Measurements from ENCODE around the gene CBFA2T3.

CBFA2T3 gene

DNA sequence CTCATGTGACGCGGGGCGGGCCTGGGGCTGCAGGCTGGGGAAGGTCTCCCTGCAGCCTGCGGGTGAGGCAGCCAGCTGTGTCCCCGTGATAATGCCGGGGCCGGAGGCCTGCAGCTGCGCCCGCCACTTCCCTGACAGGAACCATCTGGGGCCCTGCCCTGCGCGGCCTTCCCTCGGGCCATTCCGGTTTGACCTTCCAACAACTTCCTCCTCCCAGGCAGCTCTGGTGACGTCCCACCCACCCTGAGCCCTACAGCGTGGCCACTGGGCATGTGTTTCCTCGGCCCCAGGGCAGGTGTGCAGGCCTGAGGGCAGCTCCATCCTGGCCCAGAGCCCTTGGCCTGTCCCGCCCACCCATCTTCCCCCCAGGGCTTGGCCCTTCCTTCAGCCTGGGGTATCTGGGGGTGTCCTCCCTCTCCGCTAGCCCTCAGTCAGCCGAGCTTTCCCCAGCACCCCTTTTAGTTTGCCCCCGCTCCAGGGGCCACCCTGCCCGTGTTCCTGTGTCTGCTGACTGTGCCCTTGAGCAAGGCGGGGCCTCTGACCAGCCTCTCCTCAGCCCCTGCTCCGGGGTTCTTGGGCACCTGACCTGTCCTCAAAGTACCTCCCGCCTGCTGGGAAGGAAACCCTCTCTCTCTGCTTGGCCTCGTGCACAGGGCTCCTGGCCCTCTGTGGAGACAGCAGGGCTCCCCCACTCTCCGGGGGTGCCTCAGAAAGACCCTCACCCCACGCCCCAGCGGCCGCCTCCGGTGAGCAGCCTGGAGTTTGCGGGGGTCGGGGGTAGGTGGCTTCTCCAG lies at the start of gene CBFA2T3:
TSS of gene CBFA2T3 (minus strand) at position 190 of the 794 bp plus-strand sequence. CDS start 400 bp downstream, outside the sequence.
- Histone ChIP-seq H3K27me3 (ENCODE audit: insufficient read depth, low read length) (no peaks in the 10 kb centered on the region), H3K27ac (ENCODE audit: low read length) (no peak within 1 kb of the TSS), H3K9ac (ENCODE audit: low read depth, low read length) (no peak within 1 kb of the TSS; the same call in 1 of the 2 replicates), H3K36me3 (ENCODE audit: insufficient read depth, low read depth, low read length) (no peaks in the 10 kb centered on the region), H3K4me3 (ENCODE audit: low read length) (no peak within 1 kb of the TSS), H3K9me3 (ENCODE audit: insufficient read depth, low read depth, low read length) (no peaks in the 10 kb centered on the region), H3K4me1 (ENCODE audit: insufficient read depth, low read length) (no peaks in the 10 kb centered on the region)

DNA sequence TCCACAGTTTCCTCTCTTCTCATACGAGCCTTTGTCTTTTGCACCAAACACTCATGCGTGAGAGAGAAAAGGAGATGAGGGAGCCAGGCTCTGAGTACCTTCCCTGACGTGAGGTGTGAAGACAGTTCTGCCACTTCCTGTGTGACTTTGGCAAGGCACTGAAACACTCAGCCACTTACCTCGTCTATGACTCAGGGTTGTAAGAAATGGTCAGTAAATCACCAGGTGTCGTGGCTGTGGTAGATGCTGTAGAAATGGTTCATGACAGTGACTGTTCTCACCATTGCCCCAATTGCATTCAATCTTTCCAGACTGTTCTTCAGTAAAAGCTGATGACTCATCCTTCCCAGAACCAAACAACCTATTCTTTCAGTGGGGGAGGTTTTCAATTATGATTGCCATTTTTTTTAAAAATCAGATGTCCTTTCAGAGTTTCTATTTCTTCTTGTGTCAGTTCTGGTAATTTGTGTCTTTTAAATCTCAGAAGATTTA lies 49.2 kb upstream of the CBFA2T3 start:
- H3K9ac ChIP-seq (ENCODE audit: low read depth, low read length): no peak overlapping the region
- no peaks in the 10 kb centered on the region for H3K36me3 ChIP-seq (ENCODE audit: insufficient read depth, low read depth, low read length)
- no peaks in the 10 kb centered on the region for H3K27me3 ChIP-seq (ENCODE audit: insufficient read depth, low read length)
- H3K9me3 ChIP-seq (ENCODE audit: insufficient read depth, low read depth, low read length): no peaks in the 10 kb centered on the region
- no peaks in the 10 kb centered on the region for H3K4me1 ChIP-seq (ENCODE audit: insufficient read depth, low read length)
- H3K4me3 ChIP-seq (ENCODE audit: low read length): no peak overlapping the region
- H3K27ac ChIP-seq (ENCODE audit: low read length): no peak overlapping the region

DNA sequence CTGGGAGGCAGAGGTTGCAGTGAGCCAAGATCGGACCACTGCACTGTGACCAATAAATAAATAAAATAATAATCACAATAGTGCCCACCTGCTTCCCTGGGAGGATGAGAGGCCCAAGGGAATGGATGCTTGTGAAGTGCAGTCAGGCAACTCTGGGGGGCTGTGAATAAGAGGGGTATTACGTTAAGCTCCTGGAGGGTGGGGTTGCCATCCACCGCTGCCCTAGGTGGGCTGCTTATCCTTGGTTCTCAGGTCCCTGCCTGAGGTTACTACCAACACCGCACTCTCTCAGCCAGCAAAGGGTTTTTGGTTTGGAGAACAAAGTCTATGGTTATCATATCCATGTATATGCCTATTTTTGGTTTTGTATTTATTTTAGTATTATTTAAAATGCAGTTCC lies 48.6 kb upstream of the CBFA2T3 start:
- H3K9me3 ChIP-seq (ENCODE audit: insufficient read depth, low read depth, low read length): no peaks in the 10 kb centered on the region
- H3K27ac ChIP-seq (ENCODE audit: low read length): no peak overlapping the region
- no peaks in the 10 kb centered on the region for H3K27me3 ChIP-seq (ENCODE audit: insufficient read depth, low read length)

DNA sequence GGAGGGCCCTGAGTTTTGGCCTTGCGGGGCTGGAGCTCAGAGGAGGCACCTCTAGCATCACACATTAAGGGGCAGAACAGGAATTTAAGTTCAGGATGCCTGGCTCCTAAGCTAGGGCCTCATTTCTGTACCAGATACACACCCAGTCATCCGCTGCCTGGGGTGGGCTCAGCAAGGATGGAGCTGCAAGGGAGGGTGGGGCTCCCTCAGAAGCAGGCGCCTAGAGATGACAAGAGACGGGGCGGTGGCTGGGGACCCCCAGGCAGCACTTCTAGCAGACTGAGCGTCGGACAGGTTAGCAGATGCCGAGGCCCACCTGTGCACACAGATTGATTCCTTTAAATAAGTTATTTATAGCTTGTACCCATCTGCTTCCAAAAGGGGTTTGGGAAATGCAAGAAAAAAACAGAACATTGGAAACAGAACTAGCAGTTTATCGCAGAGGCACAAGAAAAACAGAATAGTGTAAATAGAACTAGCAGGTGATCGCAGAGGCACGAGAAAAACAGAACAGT lies 47.6 kb upstream of the CBFA2T3 start:
- Histone ChIP-seq H3K9me3 (ENCODE audit: insufficient read depth, low read depth, low read length) (no peaks in the 10 kb centered on the region), H3K4me1 (ENCODE audit: insufficient read depth, low read length) (no peaks in the 10 kb centered on the region), H3K27me3 (ENCODE audit: insufficient read depth, low read length) (no peaks in the 10 kb centered on the region; the same call in 1 of the 2 replicates), H3K36me3 (ENCODE audit: insufficient read depth, low read depth, low read length) (no peaks in the 10 kb centered on the region), H3K9ac (ENCODE audit: low read depth, low read length) (no peak overlapping the region), H3K27ac (ENCODE audit: low read length) (no peak overlapping the region), H3K4me3 (ENCODE audit: low read length) (no peak overlapping the region)

More for the DNA sequence above, 48.6 kb upstream of the CBFA2T3 start:
- H3K4me1 ChIP-seq (ENCODE audit: insufficient read depth, low read length): no peaks in the 10 kb centered on the region
- no peak overlapping the region for H3K9ac ChIP-seq (ENCODE audit: low read depth, low read length)
- no peak overlapping the region for H3K4me3 ChIP-seq (ENCODE audit: low read length)
- H3K36me3 ChIP-seq (ENCODE audit: insufficient read depth, low read depth, low read length): no peaks in the 10 kb centered on the region

DNA sequence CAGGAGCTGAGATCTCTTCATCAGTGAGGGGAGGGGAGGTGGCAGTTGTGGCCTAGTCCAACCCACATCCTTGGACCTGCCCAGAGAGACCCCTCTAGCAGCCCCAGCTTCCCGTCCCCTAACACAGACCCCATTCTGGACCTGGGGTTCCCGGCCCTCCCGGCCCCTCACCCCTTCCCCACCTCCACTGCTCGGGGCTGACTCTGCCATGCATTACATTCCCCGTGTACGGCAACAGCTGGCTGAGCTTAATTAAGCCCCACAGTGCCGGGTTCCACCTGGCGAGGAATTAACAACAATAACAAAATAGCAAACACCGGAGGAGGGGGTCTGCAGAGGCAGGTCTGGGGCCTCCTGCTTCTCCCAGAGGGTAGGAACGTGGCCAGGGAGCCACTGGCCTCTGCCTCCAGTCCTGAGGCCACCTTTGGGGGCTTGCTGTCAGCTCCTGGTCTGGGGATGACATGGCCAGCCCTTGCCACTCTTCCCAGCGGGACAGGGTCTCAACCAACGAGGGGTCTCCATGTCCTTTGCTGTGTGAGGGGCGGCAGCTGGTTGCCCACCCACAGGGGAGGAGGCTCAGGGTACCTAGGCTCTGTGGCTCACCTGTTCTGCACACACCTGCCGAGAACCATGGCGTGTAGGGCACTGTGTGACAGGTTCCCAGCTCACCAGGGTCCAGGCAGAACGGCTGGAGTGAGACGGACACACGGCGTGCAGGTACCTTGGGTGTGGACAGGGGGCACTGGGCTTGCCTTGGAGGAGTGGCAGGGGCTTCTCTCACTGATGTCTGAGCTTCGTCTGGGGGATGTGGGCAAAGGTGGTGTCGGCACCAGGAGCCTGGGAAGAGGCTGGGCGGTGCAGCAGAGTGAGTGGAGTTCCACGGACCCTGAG lies 46.9 kb upstream of the CBFA2T3 start:
- Histone ChIP-seq H3K9me3 (ENCODE audit: insufficient read depth, low read depth, low read length) (no peaks in the 10 kb centered on the region), H3K9ac (ENCODE audit: low read depth, low read length) (no peak overlapping the region), H3K27ac (ENCODE audit: low read length) (no peak overlapping the region), H3K4me1 (ENCODE audit: insufficient read depth, low read length) (no peaks in the 10 kb centered on the region), H3K4me3 (ENCODE audit: low read length) (no peak overlapping the region), H3K36me3 (ENCODE audit: insufficient read depth, low read depth, low read length) (no peaks in the 10 kb centered on the region), H3K27me3 (ENCODE audit: insufficient read depth, low read length) (no peaks in the 10 kb centered on the region; the same call in 1 of the 2 replicates)

DNA sequence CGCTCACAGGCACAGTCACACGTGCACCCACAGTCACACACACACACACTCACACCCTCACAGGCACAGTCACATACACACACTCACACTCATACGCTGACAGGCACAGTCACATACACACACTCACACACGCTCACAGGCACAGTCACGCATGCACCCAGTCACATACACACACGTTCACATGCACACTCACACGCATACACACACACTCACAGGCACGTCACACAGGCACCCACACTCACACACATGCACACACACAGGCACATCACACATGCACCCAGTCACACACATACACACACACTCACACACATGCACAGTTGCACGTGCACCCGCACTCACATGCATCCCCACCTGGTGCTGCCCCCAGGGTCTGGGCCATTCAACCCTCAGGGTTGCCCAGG lies 46.1 kb upstream of the CBFA2T3 start:
- Histone ChIP-seq H3K27me3 (ENCODE audit: insufficient read depth, low read length) (no peaks in the 10 kb centered on the region; the same call in 1 of the 2 replicates), H3K4me1 (ENCODE audit: insufficient read depth, low read length) (no peaks in the 10 kb centered on the region), H3K36me3 (ENCODE audit: insufficient read depth, low read depth, low read length) (no peaks in the 10 kb centered on the region), H3K9ac (ENCODE audit: low read depth, low read length) (no peak overlapping the region), H3K9me3 (ENCODE audit: insufficient read depth, low read depth, low read length) (no peaks in the 10 kb centered on the region), H3K4me3 (ENCODE audit: low read length) (no peak overlapping the region), H3K27ac (ENCODE audit: low read length) (no peak overlapping the region)

DNA sequence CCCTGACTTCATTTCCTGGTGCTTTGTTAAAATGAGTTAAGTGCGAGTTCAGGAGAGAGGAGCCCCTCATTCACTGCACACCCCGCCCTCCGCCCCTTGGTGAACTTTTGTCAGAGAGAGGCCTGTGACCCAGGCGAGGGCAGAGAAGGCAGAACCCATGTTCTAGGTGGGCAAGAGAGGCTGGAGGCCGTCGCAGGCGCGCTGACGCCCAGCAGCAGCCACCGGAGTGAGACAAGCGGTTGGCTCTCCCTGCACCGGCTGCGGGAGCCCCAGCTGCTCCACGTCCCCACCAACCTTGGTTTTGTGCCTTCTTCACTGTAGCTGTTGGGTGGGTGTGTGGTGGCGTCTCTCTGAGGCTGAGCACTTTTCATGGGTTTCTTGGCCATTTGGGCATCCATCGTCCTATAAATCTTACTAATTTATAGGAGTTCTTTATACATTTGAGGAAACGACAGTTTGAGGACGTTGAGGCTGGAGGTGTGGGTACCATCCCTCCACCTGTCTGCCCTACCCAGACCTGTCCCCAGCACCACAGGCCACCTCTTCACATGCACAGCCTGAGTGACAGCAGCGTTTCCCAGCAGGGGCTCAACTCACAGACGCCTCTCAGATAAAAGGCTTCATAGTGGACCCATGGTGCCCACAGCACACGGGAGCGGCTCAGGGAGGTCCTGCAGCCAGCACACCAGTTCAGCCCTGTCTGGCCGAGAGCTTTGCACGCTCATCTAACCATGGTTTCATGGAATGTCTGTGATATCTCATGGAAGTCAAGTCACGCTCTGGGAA lies 45.2 kb upstream of the CBFA2T3 start:
- Histone ChIP-seq H3K36me3 (ENCODE audit: insufficient read depth, low read depth, low read length) (no peaks in the 10 kb centered on the region), H3K4me1 (ENCODE audit: insufficient read depth, low read length) (no peaks in the 10 kb centered on the region), H3K4me3 (ENCODE audit: low read length) (no peak overlapping the region), H3K9ac (ENCODE audit: low read depth, low read length) (no peak overlapping the region), H3K27ac (ENCODE audit: low read length) (no peak overlapping the region), H3K9me3 (ENCODE audit: insufficient read depth, low read depth, low read length) (no peaks in the 10 kb centered on the region), H3K27me3 (ENCODE audit: insufficient read depth, low read length) (no peaks in the 10 kb centered on the region; the same call in 1 of the 2 replicates)

DNA sequence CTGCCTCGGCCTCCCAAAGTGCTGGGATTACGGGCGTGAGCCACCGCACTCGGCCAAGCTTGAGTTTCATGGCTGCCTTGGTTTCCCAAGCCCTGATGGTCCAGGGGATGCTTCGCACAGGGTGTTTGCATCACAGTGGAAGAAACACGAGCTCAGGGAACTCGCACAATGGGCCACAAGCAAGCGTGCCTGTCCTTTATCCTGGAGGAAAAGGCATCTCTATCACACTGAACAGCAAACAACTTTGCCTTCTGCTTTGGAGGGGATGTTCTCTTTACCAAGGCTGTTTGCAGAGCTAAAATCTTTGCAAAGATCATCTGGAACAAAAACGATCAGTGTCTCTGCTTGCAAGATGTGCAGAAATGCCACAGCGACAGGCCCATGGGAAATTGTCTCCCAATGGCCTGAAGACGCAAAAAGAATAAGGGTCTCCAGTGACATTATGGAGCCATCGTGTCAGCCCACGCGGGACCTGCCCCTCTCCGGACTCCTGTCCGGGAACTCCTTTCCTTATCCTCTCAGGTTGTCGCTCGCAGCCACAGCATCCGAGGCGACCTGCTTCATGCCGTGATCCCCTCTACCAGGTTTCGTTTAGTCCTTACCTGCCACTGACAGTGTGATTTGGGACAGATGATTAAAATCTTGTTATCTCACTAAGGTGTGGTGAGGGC lies 44.1 kb upstream of the CBFA2T3 start:
- Histone ChIP-seq H3K27me3 (ENCODE audit: insufficient read depth, low read length) (no peaks in the 10 kb centered on the region; the same call in 1 of the 2 replicates), H3K9me3 (ENCODE audit: insufficient read depth, low read depth, low read length) (no peaks in the 10 kb centered on the region), H3K4me1 (ENCODE audit: insufficient read depth, low read length) (no peaks in the 10 kb centered on the region), H3K27ac (ENCODE audit: low read length) (no peak overlapping the region), H3K9ac (ENCODE audit: low read depth, low read length) (no peak overlapping the region), H3K4me3 (ENCODE audit: low read length) (no peak overlapping the region), H3K36me3 (ENCODE audit: insufficient read depth, low read depth, low read length) (no peaks in the 10 kb centered on the region)

DNA sequence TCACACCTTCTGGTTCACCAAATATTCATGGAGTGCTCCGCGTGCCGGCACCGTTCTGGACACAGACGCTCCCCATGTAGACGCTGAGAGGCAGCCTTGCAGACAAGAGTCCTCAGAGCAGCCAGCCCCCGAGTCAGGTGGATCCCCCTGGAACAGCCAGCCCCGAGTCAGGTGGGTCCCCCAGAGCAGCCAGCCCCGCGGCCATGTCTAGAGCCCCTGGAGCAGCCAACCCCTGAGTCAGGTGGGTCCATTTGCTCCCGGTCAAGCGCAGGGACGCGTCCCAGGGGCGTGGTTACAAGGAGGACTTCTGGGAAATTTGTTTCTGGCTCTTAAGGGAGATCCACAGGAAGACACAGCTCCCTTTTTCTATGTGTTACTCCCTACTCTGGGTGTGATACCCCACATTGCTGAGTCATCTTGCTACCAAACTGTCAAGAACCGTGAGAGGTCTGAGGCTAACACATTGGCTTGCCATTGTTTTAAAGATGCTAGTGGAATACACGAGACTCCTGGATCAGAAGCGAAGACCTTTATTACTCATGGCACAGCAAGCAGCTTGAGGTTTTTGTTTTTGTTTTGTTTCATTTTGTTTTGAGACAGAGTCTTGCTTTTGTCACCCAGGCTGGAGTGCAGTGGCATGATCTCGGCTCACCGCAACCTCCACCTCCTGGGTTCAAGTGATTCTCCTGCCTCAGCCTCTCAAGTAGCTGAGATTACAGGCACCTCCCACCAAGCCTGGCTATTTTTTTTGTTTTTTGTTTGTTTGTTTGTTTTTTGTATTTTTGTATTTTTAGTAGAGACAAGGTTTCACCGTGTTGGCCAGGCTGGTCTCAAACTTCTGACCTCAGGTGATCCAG lies 43.3 kb upstream of the CBFA2T3 start:
- H3K27me3 ChIP-seq (ENCODE audit: insufficient read depth, low read length): no peaks in the 10 kb centered on the region; the same call in 1 of the 2 replicates
- H3K4me1 ChIP-seq (ENCODE audit: insufficient read depth, low read length): no peaks in the 10 kb centered on the region
- H3K4me3 ChIP-seq (ENCODE audit: low read length): no peak overlapping the region
- H3K27ac ChIP-seq (ENCODE audit: low read length): no peak overlapping the region
- no peaks in the 10 kb centered on the region for H3K9me3 ChIP-seq (ENCODE audit: insufficient read depth, low read depth, low read length)
- no peaks in the 10 kb centered on the region for H3K36me3 ChIP-seq (ENCODE audit: insufficient read depth, low read depth, low read length)
- H3K9ac ChIP-seq (ENCODE audit: low read depth, low read length): no peak overlapping the region

DNA sequence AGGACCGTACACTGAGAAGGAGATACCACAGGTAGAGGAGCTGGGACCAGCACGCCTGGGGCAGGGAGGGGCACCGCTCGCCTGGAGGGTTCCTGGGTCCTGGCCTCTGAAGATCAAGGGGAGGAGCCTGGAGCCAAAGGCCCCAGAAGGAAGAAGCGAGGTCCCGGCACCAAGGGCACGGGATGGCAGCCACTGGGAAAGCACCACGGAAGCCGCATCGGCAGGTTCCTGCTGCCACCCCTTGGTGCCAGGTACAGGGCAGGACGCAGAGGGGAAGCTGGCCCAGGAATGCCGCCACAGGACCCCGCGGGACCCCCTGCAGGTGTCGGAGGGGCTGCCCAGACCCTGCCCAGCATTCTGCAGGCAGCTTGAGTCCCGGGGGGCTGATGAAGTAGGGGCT lies 42.5 kb upstream of the CBFA2T3 start:
- H3K9me3 ChIP-seq (ENCODE audit: insufficient read depth, low read depth, low read length): no peaks in the 10 kb centered on the region
- no peaks in the 10 kb centered on the region for H3K4me1 ChIP-seq (ENCODE audit: insufficient read depth, low read length)
- H3K4me3 ChIP-seq (ENCODE audit: low read length): no peak overlapping the region
- no peaks in the 10 kb centered on the region; the same call in 1 of the 2 replicates for H3K27me3 ChIP-seq (ENCODE audit: insufficient read depth, low read length)
- no peak overlapping the region for H3K27ac ChIP-seq (ENCODE audit: low read length)
- no peak overlapping the region for H3K9ac ChIP-seq (ENCODE audit: low read depth, low read length)
- no peaks in the 10 kb centered on the region for H3K36me3 ChIP-seq (ENCODE audit: insufficient read depth, low read depth, low read length)
